ENCODE measurements around the gene SLC25A45. TPM values are rescaled to one million over a fixed set of nuclear protein-coding genes. Genes with fewer than 3 reads are reported as not detected.

The SLC25A45 gene
- total RNA-seq, 1 donor from 2014 or later = 1.9 TPM

- H4K20me1 ChIP-seq (ENCODE audit: insufficient read depth, low read length) = no peaks in the 10 kb centered on the region
- no peak overlapping the region for H3K4me3 ChIP-seq (ENCODE audit: insufficient read depth, low read depth, low read length)
- peak overlapping the region; percentile 73 for H3K27ac ChIP-seq (ENCODE audit: low read depth, low read length)
- Mint-ChIP-seq H3K4me1 (ENCODE audit: low read depth, unreplicated experiment) (peaks cover 21% of the 10 kb centered on the region), H3K27me3 (ENCODE audit: low read depth, unreplicated experiment) (peaks cover 2% of the 10 kb centered on the region), H3K36me3 (ENCODE audit: low read depth, unreplicated experiment) (no peaks in the 10 kb centered on the region), H3K4me3 (ENCODE audit: unreplicated experiment) (peak overlapping the region; percentile 50), H3K27ac (ENCODE audit: unreplicated experiment) (peak overlapping the region; percentile 97), H3K9me3 (ENCODE audit: unreplicated experiment) (no peaks in the 10 kb centered on the region)
- no peaks in the 10 kb centered on the region for H3K27me3 ChIP-seq (ENCODE audit: insufficient read depth, low read length)
- FAIRE-seq (no peak), DNase-seq (ENCODE audit: low read depth) (no peak)
- no peak overlapping the region for H2AFZ ChIP-seq (ENCODE audit: low read depth, low read length)
- H3K79me2 ChIP-seq (ENCODE audit: insufficient read depth, low read length) = no peaks in the 10 kb centered on the region
- TF ChIP-seq EZH2 (IDR thresholded peaks at IDR 0.05; ENCODE audit: insufficient read depth, low read length) = no peak
- TF ChIP-seq CTCF (IDR thresholded peaks at IDR 0.05; ENCODE audit: insufficient read depth, low read depth, low read length) = no peak
- no peaks in the 10 kb centered on the region for H3K9me3 ChIP-seq (ENCODE audit: insufficient read depth, low read depth, low read length)
- peak overlapping the region; percentile 28 for H3K4me2 ChIP-seq (ENCODE audit: low read length)
- H3K4me1 ChIP-seq (ENCODE audit: insufficient read depth, low read length) = peaks cover 10% of the 10 kb centered on the region
- peak overlapping the region; percentile 68 for H3K9ac ChIP-seq (ENCODE audit: low read length)
- no peaks in the 10 kb centered on the region for H3K36me3 ChIP-seq (ENCODE audit: insufficient read depth, low read length)
Observed at GRCh38 chr11:65370659-65371049, 11.8 kb downstream of the SLC25A45 start.

GRCh38 chr11:65366340-65366773 is 16.1 kb downstream of the SLC25A45 start:
- Histone ChIP-seq H3K79me2 (ENCODE audit: insufficient read depth, low read length) (no peaks in the 10 kb centered on the region), H3K27ac (ENCODE audit: low read depth, low read length) (no peak overlapping the region), H3K9me3 (ENCODE audit: insufficient read depth, low read depth, low read length) (no peaks in the 10 kb centered on the region), H3K4me3 (ENCODE audit: insufficient read depth, low read depth, low read length) (no peak overlapping the region), H3K27me3 (ENCODE audit: insufficient read depth, low read length) (no peaks in the 10 kb centered on the region), H3K4me1 (ENCODE audit: insufficient read depth, low read length) (peaks cover 8% of the 10 kb centered on the region), H3K4me2 (ENCODE audit: low read length) (no peak overlapping the region), H2AFZ (ENCODE audit: low read depth, low read length) (no peak overlapping the region), H3K9ac (ENCODE audit: low read length) (no peak overlapping the region), H3K36me3 (ENCODE audit: insufficient read depth, low read length) (no peaks in the 10 kb centered on the region), H4K20me1 (ENCODE audit: insufficient read depth, low read length) (no peaks in the 10 kb centered on the region)
- Mint-ChIP-seq H3K36me3 (ENCODE audit: low read depth, unreplicated experiment) (peaks cover 2% of the 10 kb centered on the region), H3K27me3 (ENCODE audit: low read depth, unreplicated experiment) (no peaks in the 10 kb centered on the region), H3K4me1 (ENCODE audit: low read depth, unreplicated experiment) (peaks cover 15% of the 10 kb centered on the region), H3K27ac (ENCODE audit: unreplicated experiment) (no peak overlapping the region), H3K4me3 (ENCODE audit: unreplicated experiment) (no peak overlapping the region), H3K9me3 (ENCODE audit: unreplicated experiment) (no peaks in the 10 kb centered on the region)
- FAIRE-seq (no peak), DNase-seq (ENCODE audit: low read depth) (peak; percentile 61)
- TF ChIP-seq CTCF (IDR thresholded peaks at IDR 0.05; ENCODE audit: insufficient read depth, low read depth, low read length) (peak; percentile 80), EZH2 (IDR thresholded peaks at IDR 0.05; ENCODE audit: insufficient read depth, low read length) (no peak)

GRCh38 chr11:65363770-65364169 is 18.7 kb downstream of the SLC25A45 start:
- no peaks in the 10 kb centered on the region for H3K36me3 ChIP-seq (ENCODE audit: insufficient read depth, low read length)
- Mint-ChIP-seq H3K36me3 (ENCODE audit: low read depth, unreplicated experiment) (peaks cover 2% of the 10 kb centered on the region), H3K9me3 (ENCODE audit: unreplicated experiment) (no peaks in the 10 kb centered on the region), H3K27me3 (ENCODE audit: low read depth, unreplicated experiment) (no peaks in the 10 kb centered on the region), H3K4me3 (ENCODE audit: unreplicated experiment) (no peak overlapping the region), H3K4me1 (ENCODE audit: low read depth, unreplicated experiment) (peaks cover 5% of the 10 kb centered on the region), H3K27ac (ENCODE audit: unreplicated experiment) (peak overlapping the region; percentile 69)
- no peak overlapping the region for H3K4me3 ChIP-seq (ENCODE audit: insufficient read depth, low read depth, low read length)
- H3K9ac ChIP-seq (ENCODE audit: low read length) = no peak overlapping the region
- H3K27me3 ChIP-seq (ENCODE audit: insufficient read depth, low read length) = no peaks in the 10 kb centered on the region
- TF ChIP-seq EZH2 (IDR thresholded peaks at IDR 0.05; ENCODE audit: insufficient read depth, low read length) = no peak
- TF ChIP-seq CTCF (IDR thresholded peaks at IDR 0.05; ENCODE audit: insufficient read depth, low read depth, low read length) = no peak
- H4K20me1 ChIP-seq (ENCODE audit: insufficient read depth, low read length) = no peaks in the 10 kb centered on the region
- H3K79me2 ChIP-seq (ENCODE audit: insufficient read depth, low read length) = no peaks in the 10 kb centered on the region
- no peaks in the 10 kb centered on the region for H3K4me1 ChIP-seq (ENCODE audit: insufficient read depth, low read length)
- FAIRE-seq (no peak), DNase-seq (ENCODE audit: low read depth) (no peak)
- no peak overlapping the region for H3K27ac ChIP-seq (ENCODE audit: low read depth, low read length)
- no peak overlapping the region for H3K4me2 ChIP-seq (ENCODE audit: low read length)
- no peaks in the 10 kb centered on the region for H3K9me3 ChIP-seq (ENCODE audit: insufficient read depth, low read depth, low read length)
- no peak overlapping the region for H2AFZ ChIP-seq (ENCODE audit: low read depth, low read length)
